GM08714 (cell line): Measurements from ENCODE around the gene SUCLA2.
"Not testable (repeated sequence)": the region's sequence is repeated elsewhere in the genome, so short reads cannot be mapped to it uniquely, and the experiment has no call there.

ENCODE experiments used
- H3K4me3 ChIP-seq: fragments of 200-500 bp; sonication (Bioruptor generic); 2 replicates; pipeline ENCODE4 v1.5.1; 2014; ENCODE audit warnings: mild to moderate bottlenecking, low read length, inconsistent platforms
- ZNF274 ChIP-seq: IDR thresholded peaks from 2 replicates; pipeline ENCODE4 v1.6.1; 2012; ENCODE audit warnings: mild to moderate bottlenecking, low read depth, low read length

SUCLA2 gene

DNA sequence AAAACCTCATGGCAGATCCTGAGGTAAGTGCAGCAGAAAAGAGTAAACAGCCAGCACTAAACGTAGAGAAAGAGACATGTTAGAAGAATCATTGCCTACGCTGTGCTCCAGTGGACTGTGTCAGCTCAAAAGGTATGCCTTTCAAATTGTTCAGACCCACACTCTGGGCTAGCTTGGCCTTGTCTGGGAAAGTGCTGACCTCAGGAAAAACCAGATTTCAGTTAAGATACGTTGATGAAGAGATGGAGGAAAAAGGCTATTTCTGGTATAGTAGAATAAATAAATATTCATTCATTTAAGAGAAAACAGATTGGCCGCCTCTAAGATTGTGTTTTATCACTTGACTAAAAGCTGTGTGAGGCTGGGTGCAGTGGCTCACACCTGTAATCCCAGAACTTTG lies 9.6 kb upstream of the SUCLA2 start:
- no peak overlapping the region for H3K4me3 ChIP-seq
- TF ChIP-seq ZNF274: no peak

DNA sequence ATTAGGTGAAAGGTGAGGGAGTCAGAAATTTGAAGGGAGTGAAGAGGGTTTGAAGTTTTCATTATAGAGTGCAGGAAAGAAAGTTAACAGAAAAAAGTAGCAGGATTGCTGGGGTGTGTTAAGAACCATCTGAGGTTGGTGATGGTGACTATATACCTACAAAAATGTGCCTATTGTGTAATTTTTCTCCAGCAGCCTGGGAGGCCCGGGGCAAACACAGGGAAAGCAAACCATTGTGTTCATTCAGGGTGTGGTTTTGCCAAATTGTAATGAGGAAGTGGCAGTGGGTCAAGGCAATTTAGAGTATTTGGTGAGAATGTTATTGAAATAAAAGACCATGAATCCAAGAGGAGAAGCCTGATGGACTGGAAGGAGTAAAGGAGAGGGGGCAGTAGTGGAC lies 8.2 kb upstream of the SUCLA2 start:
- no peak for TF ChIP-seq ZNF274
- H3K4me3 ChIP-seq: no peak overlapping the region

GRCh38 chr13:48006396-48006795 lies 5.3 kb upstream of the SUCLA2 start:
- H3K4me3 ChIP-seq: no peak overlapping the region
- TF ChIP-seq ZNF274: no peak

DNA sequence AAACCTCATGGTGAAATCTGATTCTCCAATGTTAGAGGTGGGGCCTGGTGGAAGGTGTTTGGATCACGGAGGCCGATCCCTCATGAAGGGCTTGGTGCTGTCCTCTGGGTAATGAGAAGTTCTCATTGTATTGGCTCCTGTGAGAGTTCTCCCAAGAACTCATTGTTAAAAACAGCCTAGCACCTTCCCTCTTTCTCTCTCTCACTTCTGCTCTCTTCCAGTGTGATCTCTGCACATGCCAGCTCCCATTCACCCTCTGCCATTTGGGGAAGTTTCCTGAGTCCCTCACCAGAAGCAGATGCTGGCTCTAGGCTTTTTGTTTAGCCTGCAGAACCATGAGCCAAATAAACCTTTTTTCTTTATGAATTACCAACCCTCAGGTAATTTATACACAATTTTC lies 3.1 kb upstream of the SUCLA2 start:
- H3K4me3 ChIP-seq: no peak overlapping the region

DNA sequence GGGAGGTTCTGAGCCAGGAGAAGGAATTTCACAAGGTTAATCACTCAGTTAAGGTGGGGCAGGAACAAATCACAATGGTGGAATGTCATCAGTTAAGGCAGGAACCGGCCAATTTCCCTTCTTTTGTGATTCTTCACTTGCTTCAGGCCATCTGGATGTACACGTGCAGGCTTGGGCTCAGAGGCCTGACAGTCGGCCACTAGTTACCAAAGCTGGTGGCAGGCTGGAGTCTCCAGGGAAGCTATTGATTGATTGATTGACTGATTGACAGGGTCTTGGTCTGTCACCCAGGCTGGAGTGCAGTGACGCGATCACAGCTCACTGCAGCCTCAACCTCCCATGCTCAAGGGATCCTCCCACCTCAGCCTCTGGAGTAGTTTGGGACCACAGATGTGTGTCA lies 926 bp upstream of the SUCLA2 start:
- H3K4me3 ChIP-seq: not testable (repeated sequence)

More for the DNA sequence above, 3.1 kb upstream of the SUCLA2 start:
- no peak for TF ChIP-seq ZNF274

GRCh38 chr13:48000559-48001113 lies 437 bp downstream of the SUCLA2 start:
- H3K4me3 ChIP-seq: peak overlapping the region; percentile 88
- TF ChIP-seq ZNF274: no peak

DNA sequence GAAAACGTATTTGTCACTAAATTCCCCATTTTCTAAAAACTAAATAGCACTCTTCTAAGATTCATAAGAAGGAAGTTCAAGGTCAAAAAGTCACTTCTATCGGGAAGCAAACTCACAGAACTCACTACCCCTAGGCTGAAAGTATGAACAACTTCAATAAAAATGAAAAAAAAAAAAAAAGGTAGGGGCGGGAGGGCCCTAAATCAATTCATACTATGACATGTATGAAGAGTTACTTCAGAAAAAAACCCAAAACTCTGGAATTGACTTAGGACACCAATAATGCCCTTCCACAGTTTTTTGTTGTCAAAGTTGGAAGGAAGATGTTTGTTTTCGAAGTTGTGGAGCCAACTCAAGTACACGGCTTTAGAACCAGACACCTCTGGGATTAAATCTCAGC lies 1.1 kb downstream of the SUCLA2 start:
- peak overlapping the region; percentile 88; the same call in 1 of the 2 replicates for H3K4me3 ChIP-seq
- TF ChIP-seq ZNF274: no peak

DNA sequence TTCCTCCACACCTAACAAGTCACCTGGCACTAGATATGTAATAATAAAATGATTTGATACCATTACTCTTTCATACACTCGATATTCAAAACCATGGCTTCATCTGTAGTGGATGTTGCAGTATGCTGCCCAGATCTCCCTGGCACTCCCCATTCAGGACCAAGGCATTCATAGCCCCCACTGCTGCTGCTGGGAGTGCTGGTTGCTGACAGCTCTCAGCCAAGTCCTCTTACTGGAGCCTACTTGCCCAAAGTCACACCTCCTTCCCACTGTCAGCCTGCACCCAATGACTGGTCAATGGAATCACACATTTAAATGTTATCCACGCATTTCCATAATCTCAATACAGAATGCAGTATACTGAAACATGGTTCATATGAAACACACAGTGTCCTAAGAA lies 3.7 kb downstream of the SUCLA2 start:
- no peak overlapping the region for H3K4me3 ChIP-seq
- no peak for TF ChIP-seq ZNF274

DNA sequence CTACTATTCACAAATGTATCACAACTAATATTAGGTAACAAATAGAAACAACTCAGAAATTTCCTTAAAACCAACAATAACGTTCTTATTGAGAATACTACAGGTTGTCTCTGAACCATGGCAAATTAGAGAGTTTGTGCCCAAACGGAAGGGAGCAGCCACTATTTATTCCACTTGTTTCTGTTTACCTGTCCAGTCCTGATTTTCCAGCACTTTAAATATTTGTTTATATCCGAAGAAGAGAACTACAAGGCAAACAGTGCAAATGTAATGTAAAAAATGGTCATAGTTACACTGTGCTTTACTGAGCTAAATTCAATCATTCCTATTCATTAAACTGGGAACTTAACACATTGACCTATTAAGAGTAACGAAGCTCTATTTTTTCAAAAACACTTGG lies 9.2 kb downstream of the SUCLA2 start:
- TF ChIP-seq ZNF274: no peak
- H3K4me3 ChIP-seq: no peak overlapping the region

DNA sequence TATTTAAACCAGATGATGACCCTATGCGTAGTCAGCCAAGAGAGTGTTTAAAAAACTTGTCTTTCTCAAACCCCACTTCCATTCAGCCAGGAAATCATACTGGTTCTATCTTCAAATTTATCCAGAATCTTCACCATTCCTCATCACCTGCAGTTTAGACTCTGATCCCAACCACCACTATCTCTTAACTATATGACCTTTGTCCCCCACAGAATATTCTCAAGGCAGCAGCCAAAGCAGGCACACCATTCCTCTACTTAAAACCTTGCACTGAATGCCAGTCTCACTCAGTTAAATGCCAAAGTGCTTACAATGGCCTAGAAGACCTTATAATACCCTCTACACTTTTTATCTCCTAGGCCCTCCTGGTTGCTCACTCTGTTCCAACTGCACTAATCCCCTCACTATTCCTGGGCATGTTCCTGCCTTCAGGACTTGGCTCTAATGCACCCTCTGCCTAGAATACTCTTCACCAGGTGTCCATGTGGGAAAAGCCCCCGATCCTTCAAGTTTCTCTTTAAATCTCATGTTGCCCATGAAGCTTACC lies 10.1 kb downstream of the SUCLA2 start:
- TF ChIP-seq ZNF274: no peak
- no peak overlapping the region for H3K4me3 ChIP-seq

DNA sequence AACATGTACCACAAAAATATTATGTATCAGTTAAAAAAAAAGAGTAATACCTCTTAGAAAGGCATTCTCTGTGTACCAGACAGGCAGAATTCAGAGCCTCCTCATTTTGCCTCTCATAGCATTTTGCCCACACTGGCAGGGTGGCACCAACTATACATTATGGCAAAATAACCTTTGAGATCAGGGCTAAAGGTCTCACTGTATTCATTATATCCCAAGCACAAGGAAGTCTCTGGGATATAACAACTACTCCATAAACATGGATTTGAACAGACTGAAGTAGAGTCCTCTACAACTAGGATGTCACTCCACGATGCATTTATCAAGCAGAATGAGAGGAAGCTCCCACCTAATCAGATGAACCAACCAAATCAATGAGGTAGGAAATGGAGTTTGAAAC lies 10.6 kb downstream of the SUCLA2 start:
- TF ChIP-seq ZNF274: no peak
- H3K4me3 ChIP-seq: no peak overlapping the region

DNA sequence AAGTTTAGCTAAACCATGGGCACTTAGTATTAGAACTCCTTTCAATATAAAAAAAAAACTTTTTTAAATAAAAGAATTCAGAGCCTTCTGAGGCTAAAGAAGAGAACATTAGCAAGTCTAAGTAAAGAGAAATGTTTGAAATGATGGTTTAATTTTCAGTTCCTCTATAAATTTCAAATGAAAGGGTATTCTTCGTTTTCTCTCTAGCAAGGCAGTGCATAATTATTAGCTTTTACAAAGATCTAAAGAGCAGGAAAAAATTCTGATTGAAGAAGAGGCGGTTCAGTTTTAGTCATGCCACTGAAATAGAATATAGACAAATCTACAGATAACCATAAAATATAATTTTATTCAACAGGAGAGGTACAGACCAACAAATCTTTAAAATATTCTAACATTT lies 18.0 kb downstream of the SUCLA2 start:
- TF ChIP-seq ZNF274: no peak
- no peak overlapping the region for H3K4me3 ChIP-seq

GRCh38 chr13:47976325-47976724 lies 24.7 kb downstream of the SUCLA2 start:
- TF ChIP-seq ZNF274: no peak
- no peak overlapping the region for H3K4me3 ChIP-seq

GRCh38 chr13:47964863-47965262 lies 36.2 kb downstream of the SUCLA2 start:
- H3K4me3 ChIP-seq: no peak overlapping the region
- TF ChIP-seq ZNF274: no peak

DNA sequence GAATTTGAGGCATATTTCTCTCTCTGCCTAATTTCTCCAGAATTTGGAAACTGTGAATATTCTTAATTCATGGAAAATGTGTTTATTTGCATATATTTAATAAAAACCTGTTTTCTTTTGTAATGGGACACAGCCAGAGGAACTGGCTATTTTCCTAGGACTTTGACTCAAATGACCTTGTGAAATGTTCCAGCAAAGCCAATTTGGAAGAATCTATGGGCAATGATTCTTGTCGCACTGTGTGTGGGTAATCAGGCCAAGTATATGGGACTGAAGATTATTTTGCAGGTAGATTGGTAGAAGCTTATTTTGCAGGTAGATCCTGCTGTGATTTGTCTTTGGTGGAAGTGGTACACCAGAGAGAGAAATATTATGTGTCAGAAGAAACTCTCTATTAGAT lies 38.8 kb downstream of the SUCLA2 start:
- no peak overlapping the region for H3K4me3 ChIP-seq
- TF ChIP-seq ZNF274: no peak
